ENCODE results near the gene HIPK2. TPM values are rescaled to one million over a fixed set of nuclear protein-coding genes. Genes with fewer than 3 reads are reported as not detected.
A peak's percentile ranks its signal among the peaks of the same experiment; 100 is the strongest.

The HIPK2 gene
- polyA plus RNA-seq, 1 donor (not counting 4 experiments of a cell fraction or from before 2014, with no cell fraction given), result 5.8 TPM

GRCh38 chr7:139784648-139785047, 6.8 kb upstream of the HIPK2 start:
- Histone ChIP-seq H3K4me2 (ENCODE audit: control insufficient read depth, extremely low read depth, insufficient read depth, low read depth, low read length) (no peak overlapping the region), H3K79me2 (ENCODE audit: control insufficient read depth, insufficient read depth, low read length) (no peaks in the 10 kb centered on the region), H3K9ac (ENCODE audit: control insufficient read depth, extremely low read depth, insufficient read depth, low read length) (no peak overlapping the region), H4K20me1 (ENCODE audit: control insufficient read depth, extremely low read depth, insufficient read depth, low read length) (no peaks in the 10 kb centered on the region), H3K9me3 (ENCODE audit: control insufficient read depth, low read depth, low read length) (no peaks in the 10 kb centered on the region), H3K36me3 (ENCODE audit: control insufficient read depth in 2 of 2, extremely low read depth in 1 of 2, insufficient read depth in 2 of 2, low read length in 2 of 2) (no peaks in the 10 kb centered on the region), H3K9me1 (ENCODE audit: control insufficient read depth, extremely low read depth, insufficient read depth, low read length) (no peaks in the 10 kb centered on the region), H3K27ac (ENCODE audit: control insufficient read depth, insufficient read depth, low read length) (no peak overlapping the region), H3K4me3 (ENCODE audit: control insufficient read depth in 2 of 3, extremely low read depth in 1 of 3, insufficient read depth in 2 of 3, low read depth in 1 of 3, low read length in 3 of 3) (no peak overlapping the region), H3K27me3 (ENCODE audit: control insufficient read depth, extremely low read depth, insufficient read depth, low read length) (no peaks in the 10 kb centered on the region), H2AFZ (ENCODE audit: control insufficient read depth, low read length) (no peak overlapping the region), H3K4me1 (ENCODE audit: control insufficient read depth, extremely low read depth, insufficient read depth, low read length) (peaks cover 22% of the 10 kb centered on the region)
- no peak for DNase-seq (ENCODE audit: low read depth, low spot score)
- no peak for TF ChIP-seq CTCF (optimal IDR thresholded peaks at IDR 0.05 in 1 of 3, IDR thresholded peaks at IDR 0.05 in 1 of 3, conservative IDR thresholded peaks at IDR 0.05 in 1 of 3; ENCODE audit: extremely low read depth in 1 of 3, insufficient read depth in 2 of 3, low read length in 3 of 3)
- TF ChIP-seq EZH2 (IDR thresholded peaks at IDR 0.05; ENCODE audit: low read length), result no peak
- dilution Hi-C loops (cut with MboI; ENCODE audit: extremely low pct_ligation_motif_present, low sequenced_read_pairs), result no loop called here
- FAIRE-seq, result peak; percentile 29

- TF ChIP-seq EZH2 (IDR thresholded peaks at IDR 0.05; ENCODE audit: low read length), result no peak
- no peak for TF ChIP-seq CTCF (optimal IDR thresholded peaks at IDR 0.05 in 1 of 3, IDR thresholded peaks at IDR 0.05 in 1 of 3, conservative IDR thresholded peaks at IDR 0.05 in 1 of 3; ENCODE audit: extremely low read depth in 1 of 3, insufficient read depth in 2 of 3, low read length in 3 of 3)
Measured at GRCh38 chr7:139783647-139784385, 6.0 kb upstream of the HIPK2 start.

More at GRCh38 chr7:139783647-139784385, 6.0 kb upstream of the HIPK2 start:
- Histone ChIP-seq H3K9me3 (ENCODE audit: control insufficient read depth, low read depth, low read length) (no peaks in the 10 kb centered on the region), H3K79me2 (ENCODE audit: control insufficient read depth, insufficient read depth, low read length) (no peaks in the 10 kb centered on the region), H3K9me1 (ENCODE audit: control insufficient read depth, extremely low read depth, insufficient read depth, low read length) (no peaks in the 10 kb centered on the region), H4K20me1 (ENCODE audit: control insufficient read depth, extremely low read depth, insufficient read depth, low read length) (no peaks in the 10 kb centered on the region), H3K27me3 (ENCODE audit: control insufficient read depth, extremely low read depth, insufficient read depth, low read length) (no peaks in the 10 kb centered on the region), H3K4me2 (ENCODE audit: control insufficient read depth, extremely low read depth, insufficient read depth, low read depth, low read length) (peak overlapping the region; percentile 46), H3K4me3 (ENCODE audit: control insufficient read depth in 2 of 3, extremely low read depth in 1 of 3, insufficient read depth in 2 of 3, low read depth in 1 of 3, low read length in 3 of 3) (no peak overlapping the region), H3K36me3 (ENCODE audit: control insufficient read depth in 2 of 2, extremely low read depth in 1 of 2, insufficient read depth in 2 of 2, low read length in 2 of 2) (no peaks in the 10 kb centered on the region), H2AFZ (ENCODE audit: control insufficient read depth, low read length) (no peak overlapping the region), H3K27ac (ENCODE audit: control insufficient read depth, insufficient read depth, low read length) (no peak overlapping the region), H3K9ac (ENCODE audit: control insufficient read depth, extremely low read depth, insufficient read depth, low read length) (no peak overlapping the region), H3K4me1 (ENCODE audit: control insufficient read depth, extremely low read depth, insufficient read depth, low read length) (peaks cover 22% of the 10 kb centered on the region)
- dilution Hi-C loops (cut with MboI; ENCODE audit: extremely low pct_ligation_motif_present, low sequenced_read_pairs), result no loop called here
- no peak for DNase-seq (ENCODE audit: low read depth, low spot score)
- no peak for FAIRE-seq
